HFF-Myc (cell line): ENCODE results near the gene KIF16B.

Experiments
- DNase-seq: peaks from one replicate; pipeline ENCODE4 v3.0.0-alpha.2; 2011; ENCODE audit warnings: low read depth; ENCODE audit errors: extremely low read depth
- H3K4me3 ChIP-seq: replicated peaks from 2 replicates; pipeline ENCODE4 v1.5.1; 2011; ENCODE audit warnings: low read depth, mild to moderate bottlenecking, control low read depth, low read length
- TF ChIP-seq, protein P1 (sequence below): IDR thresholded peaks from 2 replicates; pipeline ENCODE4 v1.5.1; 2012; ENCODE audit warnings: mild to moderate bottlenecking, low read depth, low read length, control low read depth; ENCODE audit errors: missing control alignments

The KIF16B gene

DNA sequence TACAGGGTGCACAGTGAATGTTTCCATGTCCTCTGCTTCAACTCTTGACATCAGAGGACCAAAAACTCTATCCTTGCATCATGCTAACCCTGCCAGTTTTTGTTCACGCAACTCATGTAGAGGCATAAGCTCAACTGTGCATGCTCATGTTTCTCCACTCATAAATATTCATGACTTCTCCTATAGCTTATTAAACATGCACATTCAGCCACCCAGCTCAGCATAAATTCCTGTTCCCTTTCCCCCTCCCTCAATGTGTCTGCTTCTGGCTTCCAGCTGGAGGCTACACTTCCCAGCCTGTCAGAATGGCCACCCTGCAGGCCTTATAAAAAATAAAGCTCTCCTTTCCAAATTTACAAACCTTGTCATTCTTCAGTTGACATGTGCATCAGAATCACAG is 154.6 kb downstream of the KIF16B start:
- no peak overlapping the region for H3K4me3 ChIP-seq
- DNase-seq = no peak
- TF ChIP-seq, protein P1, sequence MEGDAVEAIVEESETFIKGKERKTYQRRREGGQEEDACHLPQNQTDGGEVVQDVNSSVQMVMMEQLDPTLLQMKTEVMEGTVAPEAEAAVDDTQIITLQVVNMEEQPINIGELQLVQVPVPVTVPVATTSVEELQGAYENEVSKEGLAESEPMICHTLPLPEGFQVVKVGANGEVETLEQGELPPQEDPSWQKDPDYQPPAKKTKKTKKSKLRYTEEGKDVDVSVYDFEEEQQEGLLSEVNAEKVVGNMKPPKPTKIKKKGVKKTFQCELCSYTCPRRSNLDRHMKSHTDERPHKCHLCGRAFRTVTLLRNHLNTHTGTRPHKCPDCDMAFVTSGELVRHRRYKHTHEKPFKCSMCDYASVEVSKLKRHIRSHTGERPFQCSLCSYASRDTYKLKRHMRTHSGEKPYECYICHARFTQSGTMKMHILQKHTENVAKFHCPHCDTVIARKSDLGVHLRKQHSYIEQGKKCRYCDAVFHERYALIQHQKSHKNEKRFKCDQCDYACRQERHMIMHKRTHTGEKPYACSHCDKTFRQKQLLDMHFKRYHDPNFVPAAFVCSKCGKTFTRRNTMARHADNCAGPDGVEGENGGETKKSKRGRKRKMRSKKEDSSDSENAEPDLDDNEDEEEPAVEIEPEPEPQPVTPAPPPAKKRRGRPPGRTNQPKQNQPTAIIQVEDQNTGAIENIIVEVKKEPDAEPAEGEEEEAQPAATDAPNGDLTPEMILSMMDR = no peak

DNA sequence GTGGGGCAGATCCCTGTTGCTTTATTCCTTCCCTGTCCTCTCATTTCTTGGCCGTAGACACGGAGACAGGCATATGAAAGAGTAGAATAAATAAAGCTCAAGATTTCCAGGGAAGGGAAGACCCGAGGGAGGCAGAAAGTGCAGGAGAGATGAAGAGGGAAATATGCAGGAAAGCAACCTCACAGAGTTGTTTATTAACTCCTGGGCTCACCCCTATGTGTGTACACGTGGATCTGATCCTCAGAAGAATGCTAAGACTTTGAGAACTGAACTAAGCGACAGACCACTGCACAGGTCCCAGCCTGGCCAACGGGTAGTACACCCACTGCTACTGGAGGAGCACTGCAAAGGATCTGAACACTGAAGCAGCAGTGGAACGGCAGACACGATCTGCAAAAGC is 156.2 kb downstream of the KIF16B start:
- H3K4me3 ChIP-seq = no peak overlapping the region
- no peak for DNase-seq
- TF ChIP-seq, protein P1 = no peak

DNA sequence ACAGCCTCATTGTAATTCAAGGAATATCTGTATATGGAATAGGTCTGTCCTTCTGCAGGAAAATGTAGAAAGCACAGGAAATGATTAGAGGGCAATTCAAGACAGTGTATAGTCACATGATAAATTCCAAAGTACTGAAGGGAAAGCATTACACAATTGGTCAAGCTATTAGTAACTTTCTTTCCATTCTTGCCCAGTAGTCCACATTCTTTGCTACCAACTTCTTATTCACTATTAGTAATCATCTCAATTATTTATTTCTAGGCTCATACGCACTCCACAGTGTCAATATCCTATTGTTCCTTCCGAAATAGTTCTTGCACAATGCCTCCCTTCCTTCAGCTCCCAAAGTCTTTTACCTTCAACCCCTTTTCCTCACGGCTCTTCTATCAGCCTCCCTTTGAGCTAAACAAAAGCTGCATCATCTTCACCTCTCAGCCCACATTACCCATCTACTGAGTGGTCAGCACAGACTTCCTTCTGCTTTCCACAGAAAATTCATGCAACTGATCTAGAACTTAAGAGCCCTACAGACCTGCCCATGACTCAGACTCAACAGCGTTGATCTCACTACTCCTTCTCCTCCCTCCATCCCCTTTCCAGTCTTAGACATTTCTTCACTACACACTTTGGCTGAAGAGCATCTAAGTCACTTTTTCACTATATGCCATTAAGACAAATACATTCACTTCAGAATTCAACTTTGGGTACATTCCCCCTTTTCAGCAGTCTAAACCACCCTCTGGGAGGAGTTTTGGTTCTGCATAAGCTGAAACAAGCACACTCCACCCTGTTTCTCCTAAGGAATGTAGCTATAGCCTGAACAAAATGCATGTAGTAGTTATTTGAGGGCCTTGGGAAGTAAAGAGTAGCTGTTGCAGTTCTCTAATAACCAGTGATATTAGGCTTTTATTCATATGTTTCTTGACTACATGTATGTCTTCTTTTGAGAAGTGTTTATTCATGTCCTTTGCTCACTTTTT is 157.9 kb downstream of the KIF16B start:
- H3K4me3 ChIP-seq = no peak overlapping the region
- TF ChIP-seq, protein P1 = no peak
- no peak for DNase-seq

DNA sequence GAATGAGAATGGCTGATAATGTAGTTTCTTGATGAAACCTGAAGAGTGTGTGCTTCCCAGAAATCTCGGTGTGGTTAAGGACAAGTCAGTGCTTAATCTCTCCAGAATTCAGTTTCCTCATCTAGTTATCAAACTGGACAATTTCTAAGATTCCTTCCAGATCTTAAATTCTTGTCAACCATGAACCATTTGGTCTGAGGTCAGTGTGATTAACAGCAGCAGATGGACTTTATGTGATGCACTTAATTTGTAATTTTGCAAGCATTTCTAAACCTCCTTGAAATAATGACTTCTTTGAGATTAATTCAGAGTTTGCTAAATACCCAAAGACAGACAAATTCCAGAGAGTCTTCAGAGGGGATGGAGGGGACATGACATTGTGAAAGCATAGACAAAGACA is 160.3 kb downstream of the KIF16B start:
- TF ChIP-seq, protein P1 = no peak
- no peak overlapping the region for H3K4me3 ChIP-seq
- DNase-seq = no peak

DNA sequence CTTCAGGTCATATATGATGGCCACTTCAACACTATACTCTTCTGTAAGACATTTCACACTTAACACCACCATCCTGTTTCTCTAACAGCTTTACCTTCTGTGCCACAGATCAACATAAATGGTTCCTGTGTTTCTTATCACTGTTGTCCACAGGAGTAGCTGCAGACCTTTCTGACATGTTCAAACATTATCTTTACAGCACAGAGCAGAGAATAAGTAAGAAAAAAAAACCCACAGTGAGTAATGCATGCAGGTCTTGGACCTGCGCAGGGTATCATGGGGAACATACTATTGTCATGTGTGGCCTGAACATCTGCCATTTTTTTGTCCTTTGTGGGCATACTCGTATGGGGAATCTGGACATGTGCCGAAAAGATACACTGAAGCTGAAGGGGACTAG is 161.9 kb downstream of the KIF16B start:
- TF ChIP-seq, protein P1 = no peak

DNA sequence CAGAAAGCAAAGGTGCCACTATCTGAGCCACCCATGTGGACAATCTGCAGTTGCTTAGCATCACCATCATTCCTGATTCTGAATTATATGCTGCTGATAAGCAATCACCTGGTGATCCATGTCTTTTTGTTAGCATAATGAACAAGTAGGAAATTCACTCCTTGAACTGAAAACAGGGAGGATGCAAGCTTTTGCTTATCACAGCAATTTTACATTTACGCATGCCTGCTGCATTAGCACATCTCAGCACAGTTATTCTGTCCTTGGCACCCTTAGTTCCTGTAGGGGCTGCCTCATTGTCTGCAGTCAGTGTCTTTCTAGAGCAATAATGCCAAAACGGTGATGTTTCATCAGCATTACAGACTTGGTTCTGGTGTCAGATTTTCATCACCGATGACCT is 162.6 kb downstream of the KIF16B start:
- H3K4me3 ChIP-seq = no peak overlapping the region
- TF ChIP-seq, protein P1 = no peak
- DNase-seq = no peak

More for the DNA sequence above, 161.9 kb downstream of the KIF16B start:
- no peak for DNase-seq
- no peak overlapping the region for H3K4me3 ChIP-seq

DNA sequence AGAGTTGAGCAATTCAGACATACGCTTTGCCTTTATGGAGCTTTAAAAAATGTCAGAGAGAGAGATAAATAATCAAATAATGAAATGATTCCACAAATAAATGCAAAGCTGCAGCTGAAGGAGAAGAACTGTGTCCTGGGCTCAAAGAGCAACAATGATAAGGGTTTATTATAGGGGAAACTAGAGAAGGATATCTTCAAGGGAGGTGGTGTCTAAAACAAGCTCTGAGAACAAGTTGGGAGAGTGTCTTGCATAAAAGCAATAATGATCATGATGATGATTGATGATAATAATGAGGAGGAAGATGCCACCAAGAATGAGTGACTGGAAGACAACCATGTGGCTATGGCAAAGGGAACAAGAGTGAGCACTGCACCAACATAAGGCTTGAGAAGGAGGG is 164.3 kb downstream of the KIF16B start:
- no peak overlapping the region for H3K4me3 ChIP-seq
- no peak for DNase-seq
- TF ChIP-seq, protein P1 = no peak
